HepG2 (cell line): ENCODE measurements around the gene SMURF1. TPM values are rescaled to one million over a fixed set of nuclear protein-coding genes. Genes with fewer than 3 reads are reported as not detected.

Experiments
- BHLHE40 ChIP-seq: IDR thresholded peaks from 2 replicates; pipeline ENCODE4 v1.6.1; 2011; ENCODE audit warnings: low read length, improper control_type of control experiment
- CBFB ChIP-seq: sonication (generic); formaldehyde crosslinking; IDR thresholded peaks from 2 replicates; pipeline ENCODE4 v1.4.0; 2020; ENCODE audit warnings: missing genetic modification reagents
- FIP1L1 ChIP-seq: fragments of 200-400 bp; formaldehyde crosslinking; IDR thresholded peaks from 2 replicates; pipeline ENCODE4 v1.6.1; 2018; ENCODE audit warnings: low read depth, mild to moderate bottlenecking, low read length, moderate library complexity, borderline replicate concordance; ENCODE audit not compliant: insufficient read depth
- FOXO1 ChIP-seq: sonication (generic); formaldehyde crosslinking; IDR thresholded peaks from 2 replicates; pipeline ENCODE4 v1.4.0; 2020; ENCODE audit warnings: missing genetic modification reagents
- HNRNPL ChIP-seq: fragments of 200-400 bp; formaldehyde crosslinking; IDR thresholded peaks from 2 replicates; pipeline ENCODE4 v1.6.1; 2017; ENCODE audit warnings: mild to moderate bottlenecking, low read depth, low read length
- HOXA3 ChIP-seq: sonication (generic); formaldehyde crosslinking; IDR thresholded peaks from 2 replicates; pipeline ENCODE4 v1.5.0; 2020; ENCODE audit warnings: missing genetic modification reagents
- JUN ChIP-seq: sonication (generic); formaldehyde crosslinking; IDR thresholded peaks from 2 replicates; pipeline ENCODE4 v1.4.0; 2020; ENCODE audit warnings: mild to moderate bottlenecking, missing genetic modification reagents
- KDM2A ChIP-seq: sonication (generic); formaldehyde crosslinking; IDR thresholded peaks from 2 replicates; pipeline ENCODE4 v1.4.0; 2020; ENCODE audit warnings: low read depth, missing genetic modification reagents, borderline replicate concordance
- XBP1 ChIP-seq: sonication (generic); formaldehyde crosslinking; IDR thresholded peaks from 2 replicates; pipeline ENCODE4 v1.5.0; 2020; ENCODE audit warnings: missing genetic modification reagents
- ZBTB43 ChIP-seq: sonication (generic); formaldehyde crosslinking; conservative IDR thresholded peaks from 2 replicates; pipeline ENCODE4 v1.4.0; 2020; ENCODE audit warnings: missing genetic modification reagents
- ZMYM3 ChIP-seq: sonication (generic); formaldehyde crosslinking; IDR thresholded peaks from 2 replicates; pipeline ENCODE4 v1.5.1; 2020; ENCODE audit warnings: mild to moderate bottlenecking, missing genetic modification reagents
- ZNF337 ChIP-seq: sonication (generic); formaldehyde crosslinking; IDR thresholded peaks from 2 replicates; pipeline ENCODE4 v1.5.1; 2020; ENCODE audit warnings: missing genetic modification reagents, low read depth, mild to moderate bottlenecking, borderline replicate concordance
- polyA plus RNA-seq, 8 experiments: library from polyadenylated mRNA; depleted of rRNA in 3 of 8; stranded (reverse) in 7 of 8; unstranded in 1 of 8; fragments of >200 nt; fragmentation: Illumina TruSeq in 4 of 8; extraction: Trizol in 4 of 8; gene quantifications; 2 replicates each; pipeline versions ENCODE4 v1.2.1 to v1.2.3, GENCODE V29; 2011 to 2016; ENCODE audit warnings: low read depth in 4 of 8, missing spikeins in 1 of 8, mixed read lengths in 1 of 8; ENCODE audit not compliant: insufficient read depth in 1 of 8
- total RNA-seq, 5 experiments: library from RNA; depleted of rRNA; stranded (reverse); fragments of >200 nt; fragmentation: Illumina TruSeq; extraction: Trizol; gene quantifications; 2 replicates each; pipeline ENCODE4 v1.2.3, GENCODE V29; 2016; ENCODE audit warnings: low read depth in 1 of 5
- TF ChIP-seq, protein P1 (sequence below), 2 experiments: fragments of 450-650 bp in 1 of 2; sonication (generic) in 1 of 2; formaldehyde crosslinking in 1 of 2; IDR thresholded peaks; 2 replicates each; pipeline versions ENCODE4 v1.6.1 to v1.8.0; 2016 to 2022; ENCODE audit warnings: antibody characterized with exemption in 1 of 2, mild to moderate bottlenecking in 1 of 2, missing genetic modification reagents in 1 of 2
- TF ChIP-seq, protein P2 (sequence below): IDR thresholded peaks from 2 replicates; pipeline ENCODE4 v1.6.1; 2016; ENCODE audit warnings: control low read depth
- TF ChIP-seq, protein P3 (sequence below): IDR thresholded peaks from 2 replicates; pipeline ENCODE4 v1.6.1; 2016; ENCODE audit warnings: low read depth, control low read depth

SMURF1 gene
- total and polyA plus RNA-seq, 2 of the 13 experiments (the other 11 are each of a cell fraction or from before 2014, with no cell fraction given), result 8.3 to 11.1 TPM

DNA sequence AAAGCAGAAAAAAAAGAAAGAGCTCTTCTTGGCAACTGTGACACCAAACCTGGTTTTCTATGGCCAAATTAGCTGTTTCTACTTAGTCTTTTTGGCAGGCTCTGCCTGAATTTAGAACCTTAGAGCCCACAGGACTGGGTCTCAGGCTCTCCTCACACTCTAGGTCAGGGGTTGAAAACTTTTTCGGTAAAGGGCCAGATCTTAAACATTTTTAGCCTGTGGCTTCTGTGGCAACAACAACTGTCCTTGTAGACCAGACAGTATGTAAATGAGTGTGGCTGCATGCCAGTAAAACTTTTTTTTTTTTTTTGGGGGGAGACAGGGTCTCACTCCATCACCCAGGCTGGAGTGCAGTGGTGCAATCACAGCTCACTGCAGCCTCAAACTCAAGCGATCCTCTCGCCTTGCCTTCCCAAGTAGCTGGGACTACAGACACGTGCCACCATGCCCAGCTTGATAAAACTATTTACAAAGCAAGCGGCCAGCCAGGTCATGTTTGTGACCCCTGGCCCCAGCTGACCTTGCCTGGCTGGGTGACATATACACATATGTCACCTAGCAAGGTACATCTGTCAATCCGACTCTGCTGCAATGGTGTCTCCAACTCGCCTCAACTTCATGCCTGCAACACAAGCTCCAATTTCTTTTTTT, 46.6 kb upstream of the SMURF1 start (continued):
- TF ChIP-seq, protein P1, sequence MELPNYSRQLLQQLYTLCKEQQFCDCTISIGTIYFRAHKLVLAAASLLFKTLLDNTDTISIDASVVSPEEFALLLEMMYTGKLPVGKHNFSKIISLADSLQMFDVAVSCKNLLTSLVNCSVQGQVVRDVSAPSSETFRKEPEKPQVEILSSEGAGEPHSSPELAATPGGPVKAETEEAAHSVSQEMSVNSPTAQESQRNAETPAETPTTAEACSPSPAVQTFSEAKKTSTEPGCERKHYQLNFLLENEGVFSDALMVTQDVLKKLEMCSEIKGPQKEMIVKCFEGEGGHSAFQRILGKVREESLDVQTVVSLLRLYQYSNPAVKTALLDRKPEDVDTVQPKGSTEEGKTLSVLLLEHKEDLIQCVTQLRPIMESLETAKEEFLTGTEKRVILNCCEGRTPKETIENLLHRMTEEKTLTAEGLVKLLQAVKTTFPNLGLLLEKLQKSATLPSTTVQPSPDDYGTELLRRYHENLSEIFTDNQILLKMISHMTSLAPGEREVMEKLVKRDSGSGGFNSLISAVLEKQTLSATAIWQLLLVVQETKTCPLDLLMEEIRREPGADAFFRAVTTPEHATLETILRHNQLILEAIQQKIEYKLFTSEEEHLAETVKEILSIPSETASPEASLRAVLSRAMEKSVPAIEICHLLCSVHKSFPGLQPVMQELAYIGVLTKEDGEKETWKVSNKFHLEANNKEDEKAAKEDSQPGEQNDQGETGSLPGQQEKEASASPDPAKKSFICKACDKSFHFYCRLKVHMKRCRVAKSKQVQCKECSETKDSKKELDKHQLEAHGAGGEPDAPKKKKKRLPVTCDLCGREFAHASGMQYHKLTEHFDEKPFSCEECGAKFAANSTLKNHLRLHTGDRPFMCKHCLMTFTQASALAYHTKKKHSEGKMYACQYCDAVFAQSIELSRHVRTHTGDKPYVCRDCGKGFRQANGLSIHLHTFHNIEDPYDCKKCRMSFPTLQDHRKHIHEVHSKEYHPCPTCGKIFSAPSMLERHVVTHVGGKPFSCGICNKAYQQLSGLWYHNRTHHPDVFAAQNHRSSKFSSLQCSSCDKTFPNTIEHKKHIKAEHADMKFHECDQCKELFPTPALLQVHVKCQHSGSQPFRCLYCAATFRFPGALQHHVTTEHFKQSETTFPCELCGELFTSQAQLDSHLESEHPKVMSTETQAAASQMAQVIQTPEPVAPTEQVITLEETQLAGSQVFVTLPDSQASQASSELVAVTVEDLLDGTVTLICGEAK (IDR thresholded peaks at IDR 0.05), result no peak
- TF ChIP-seq, protein P1 (CRISPR knock-in tag; IDR thresholded peaks at IDR 0.05), result peak; percentile 59
- TF ChIP-seq HOXA3 (CRISPR knock-in tag) (peak; percentile 82; the same call in 1 of the 2 replicates), FIP1L1 (no peak), CBFB (CRISPR knock-in tag) (0 out of 2 replicates have a peak, but pooled peaks have one; percentile 33), KDM2A (peak; percentile 57), ZBTB43 (0 out of 2 replicates have a peak, but pooled peaks have one; percentile 17), HNRNPL (0 out of 2 replicates have a peak, but pooled peaks have one; percentile 41), XBP1 (CRISPR knock-in tag) (peak; percentile 18; the same call in 1 of the 2 replicates), ZNF337 (no peak), FOXO1 (CRISPR knock-in tag) (peak; percentile 91), JUN (CRISPR knock-in tag) (0 out of 2 replicates have a peak, but pooled peaks have one; percentile 45), ZMYM3 (CRISPR knock-in tag) (peak; percentile 88), BHLHE40 (peak; percentile 96)
- TF ChIP-seq, protein P2, sequence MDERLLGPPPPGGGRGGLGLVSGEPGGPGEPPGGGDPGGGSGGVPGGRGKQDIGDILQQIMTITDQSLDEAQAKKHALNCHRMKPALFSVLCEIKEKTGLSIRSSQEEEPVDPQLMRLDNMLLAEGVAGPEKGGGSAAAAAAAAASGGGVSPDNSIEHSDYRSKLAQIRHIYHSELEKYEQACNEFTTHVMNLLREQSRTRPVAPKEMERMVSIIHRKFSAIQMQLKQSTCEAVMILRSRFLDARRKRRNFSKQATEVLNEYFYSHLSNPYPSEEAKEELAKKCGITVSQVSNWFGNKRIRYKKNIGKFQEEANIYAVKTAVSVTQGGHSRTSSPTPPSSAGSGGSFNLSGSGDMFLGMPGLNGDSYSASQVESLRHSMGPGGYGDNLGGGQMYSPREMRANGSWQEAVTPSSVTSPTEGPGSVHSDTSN (CRISPR knock-in tag), result 0 out of 2 replicates have a peak, but pooled peaks have one; percentile 51
- TF ChIP-seq, protein P3, sequence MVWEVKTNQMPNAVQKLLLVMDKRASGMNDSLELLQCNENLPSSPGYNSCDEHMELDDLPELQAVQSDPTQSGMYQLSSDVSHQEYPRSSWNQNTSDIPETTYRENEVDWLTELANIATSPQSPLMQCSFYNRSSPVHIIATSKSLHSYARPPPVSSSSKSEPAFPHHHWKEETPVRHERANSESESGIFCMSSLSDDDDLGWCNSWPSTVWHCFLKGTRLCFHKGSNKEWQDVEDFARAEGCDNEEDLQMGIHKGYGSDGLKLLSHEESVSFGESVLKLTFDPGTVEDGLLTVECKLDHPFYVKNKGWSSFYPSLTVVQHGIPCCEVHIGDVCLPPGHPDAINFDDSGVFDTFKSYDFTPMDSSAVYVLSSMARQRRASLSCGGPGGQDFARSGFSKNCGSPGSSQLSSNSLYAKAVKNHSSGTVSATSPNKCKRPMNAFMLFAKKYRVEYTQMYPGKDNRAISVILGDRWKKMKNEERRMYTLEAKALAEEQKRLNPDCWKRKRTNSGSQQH (CRISPR knock-in tag), result no peak
